ENCODE measurements around the gene PLLP. TPM values are rescaled to one million over a fixed set of nuclear protein-coding genes. Genes with fewer than 3 reads are reported as not detected.

Gene PLLP
- total RNA-seq, 4 donors from 2014 or later = 15.5 to 38.5 (median 31.5) TPM

DNA sequence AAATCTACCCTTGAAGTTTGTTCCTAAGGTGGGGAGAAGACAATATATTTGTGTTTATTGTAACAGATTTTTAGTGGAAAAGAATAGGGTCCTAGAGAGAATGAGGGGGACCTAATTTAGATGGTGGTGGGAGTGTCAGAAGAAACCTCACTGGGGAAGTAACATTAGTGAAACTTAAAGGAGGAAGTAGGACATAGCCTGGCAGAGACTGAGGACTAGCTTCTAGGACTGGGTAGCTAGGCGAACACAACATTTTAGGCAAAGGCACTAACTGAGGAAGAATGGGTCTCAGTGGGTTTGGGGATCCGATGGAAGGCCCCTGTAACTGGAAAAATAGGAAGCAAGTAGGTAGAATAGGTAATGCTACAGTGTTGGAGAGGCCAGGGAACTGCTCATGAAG, 43.6 kb downstream of the PLLP start:
- 76 to 79% methylated on average over 2 of the region's 2 CpGs for WGBS, 2 donors
- peaks cover under 1 to 12% (median 4%) of the 10 kb centered on the region in 3 donors for H3K4me1 ChIP-seq
- no peaks in the 10 kb centered on the region for H3K27me3 ChIP-seq
- H3K27ac ChIP-seq = no peak overlapping the region
- no peak overlapping the region for H3K4me3 ChIP-seq
- intact Hi-C loops (cut with DNase I) = no loop called here
- TF ChIP-seq POLR2A (IDR thresholded peaks at IDR 0.05) = no peak
- TF ChIP-seq, protein P1, sequence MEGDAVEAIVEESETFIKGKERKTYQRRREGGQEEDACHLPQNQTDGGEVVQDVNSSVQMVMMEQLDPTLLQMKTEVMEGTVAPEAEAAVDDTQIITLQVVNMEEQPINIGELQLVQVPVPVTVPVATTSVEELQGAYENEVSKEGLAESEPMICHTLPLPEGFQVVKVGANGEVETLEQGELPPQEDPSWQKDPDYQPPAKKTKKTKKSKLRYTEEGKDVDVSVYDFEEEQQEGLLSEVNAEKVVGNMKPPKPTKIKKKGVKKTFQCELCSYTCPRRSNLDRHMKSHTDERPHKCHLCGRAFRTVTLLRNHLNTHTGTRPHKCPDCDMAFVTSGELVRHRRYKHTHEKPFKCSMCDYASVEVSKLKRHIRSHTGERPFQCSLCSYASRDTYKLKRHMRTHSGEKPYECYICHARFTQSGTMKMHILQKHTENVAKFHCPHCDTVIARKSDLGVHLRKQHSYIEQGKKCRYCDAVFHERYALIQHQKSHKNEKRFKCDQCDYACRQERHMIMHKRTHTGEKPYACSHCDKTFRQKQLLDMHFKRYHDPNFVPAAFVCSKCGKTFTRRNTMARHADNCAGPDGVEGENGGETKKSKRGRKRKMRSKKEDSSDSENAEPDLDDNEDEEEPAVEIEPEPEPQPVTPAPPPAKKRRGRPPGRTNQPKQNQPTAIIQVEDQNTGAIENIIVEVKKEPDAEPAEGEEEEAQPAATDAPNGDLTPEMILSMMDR (IDR thresholded peaks at IDR 0.05) = no peak
- peaks cover 0 to 52% (median 3%) of the 10 kb centered on the region in 3 donors for H3K36me3 ChIP-seq
- no peaks in the 10 kb centered on the region for H3K9me3 ChIP-seq
- DNase-seq = no peak

DNA sequence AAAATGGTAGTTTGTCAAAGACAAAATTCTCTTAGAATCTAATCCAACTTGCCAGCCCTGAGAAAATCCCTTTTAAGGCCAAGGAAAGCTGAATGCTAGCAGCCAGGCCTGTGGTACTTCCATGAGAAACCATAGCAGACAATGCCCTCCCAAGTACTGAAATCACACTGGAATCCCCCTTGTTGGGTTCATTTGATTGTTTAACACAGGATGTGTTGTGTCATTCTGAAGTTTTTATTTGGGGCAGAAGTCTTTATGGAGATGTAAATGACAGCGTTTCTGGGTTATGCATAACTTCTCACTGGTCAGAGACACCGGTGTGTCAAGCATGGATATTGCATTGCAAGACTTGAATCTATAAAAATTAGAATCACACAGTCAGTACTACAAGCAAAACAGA, 45.4 kb downstream of the PLLP start:
- Histone ChIP-seq H3K36me3 (peaks cover 0 to 69% (median 7%) of the 10 kb centered on the region in 3 donors), H3K4me3 (no peak overlapping the region), H3K27ac (no peak overlapping the region), H3K4me1 (peaks cover 0 to 15% (median under 1%) of the 10 kb centered on the region in 3 donors), H3K27me3 (no peaks in the 10 kb centered on the region), H3K9me3 (no peaks in the 10 kb centered on the region)
- no peak for DNase-seq
- no peak for TF ChIP-seq POLR2A (IDR thresholded peaks at IDR 0.05)
- TF ChIP-seq, protein P1 (IDR thresholded peaks at IDR 0.05) = no peak
- intact Hi-C loops (cut with DNase I) = no loop called here
- WGBS, 2 donors = 65 to 69% methylated on average over 2 of the region's 2 CpGs

DNA sequence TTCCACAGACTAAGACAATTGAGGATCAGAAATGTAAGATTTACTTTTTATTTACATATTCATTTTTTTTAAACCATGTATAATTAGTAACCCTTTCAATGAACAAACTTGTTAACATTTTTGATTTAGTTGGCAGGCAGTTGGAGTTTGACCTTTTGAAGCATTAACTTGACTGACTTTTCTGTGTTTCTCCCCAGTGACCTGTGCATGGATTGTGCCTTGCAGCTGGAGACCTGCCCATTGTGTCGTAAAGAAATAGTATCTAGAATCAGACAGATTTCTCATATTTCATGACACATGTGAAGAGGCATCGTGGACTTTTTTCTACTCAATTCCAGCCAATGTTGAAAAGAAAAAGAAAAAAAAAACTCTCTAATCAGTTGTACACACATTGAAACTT, 45.8 kb downstream of the PLLP start:
- Histone ChIP-seq H3K27me3 (no peaks in the 10 kb centered on the region), H3K4me3 (no peak overlapping the region), H3K27ac (no peak overlapping the region), H3K36me3 (peaks cover 0 to 73% (median 11%) of the 10 kb centered on the region in 3 donors), H3K9me3 (no peaks in the 10 kb centered on the region), H3K4me1 (peaks cover 0 to 13% (median 0%) of the 10 kb centered on the region in 3 donors)
- no peak for TF ChIP-seq POLR2A (IDR thresholded peaks at IDR 0.05)
- TF ChIP-seq, protein P1 (IDR thresholded peaks at IDR 0.05) = no peak
- no peak for DNase-seq
- WGBS, 2 donors = 93 to 100% methylated on average over 2 of the region's 2 CpGs
- intact Hi-C loops (cut with DNase I) = no loop called here

DNA sequence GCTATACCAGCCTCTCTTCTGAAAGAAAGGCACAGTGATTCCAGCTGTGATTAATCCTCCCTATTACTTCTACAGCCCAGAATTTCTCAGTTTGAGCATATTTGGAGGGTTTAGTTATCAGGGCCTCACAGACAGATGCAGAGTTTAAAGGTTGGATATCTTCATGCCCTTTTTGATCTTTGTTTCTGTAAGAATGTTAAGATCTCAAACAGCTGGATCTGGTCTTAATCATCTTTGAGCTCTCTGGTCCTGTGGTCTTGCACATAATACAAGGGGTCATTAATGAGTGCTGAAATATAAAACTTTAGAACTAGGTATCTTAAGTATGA, 48.5 kb downstream of the PLLP start:
- Histone ChIP-seq H3K9me3 (no peaks in the 10 kb centered on the region), H3K36me3 (peaks cover 9 to 100% (median 26%) of the 10 kb centered on the region in 3 donors), H3K27me3 (no peaks in the 10 kb centered on the region), H3K4me1 (peaks cover 0 to 25% (median 0%) of the 10 kb centered on the region in 3 donors), H3K27ac (no peak overlapping the region), H3K4me3 (no peak overlapping the region)
- DNase-seq = no peak
- TF ChIP-seq, protein P1 (IDR thresholded peaks at IDR 0.05) = no peak
- no peak for TF ChIP-seq POLR2A (IDR thresholded peaks at IDR 0.05)
- intact Hi-C loops (cut with DNase I) = no loop called here

DNA sequence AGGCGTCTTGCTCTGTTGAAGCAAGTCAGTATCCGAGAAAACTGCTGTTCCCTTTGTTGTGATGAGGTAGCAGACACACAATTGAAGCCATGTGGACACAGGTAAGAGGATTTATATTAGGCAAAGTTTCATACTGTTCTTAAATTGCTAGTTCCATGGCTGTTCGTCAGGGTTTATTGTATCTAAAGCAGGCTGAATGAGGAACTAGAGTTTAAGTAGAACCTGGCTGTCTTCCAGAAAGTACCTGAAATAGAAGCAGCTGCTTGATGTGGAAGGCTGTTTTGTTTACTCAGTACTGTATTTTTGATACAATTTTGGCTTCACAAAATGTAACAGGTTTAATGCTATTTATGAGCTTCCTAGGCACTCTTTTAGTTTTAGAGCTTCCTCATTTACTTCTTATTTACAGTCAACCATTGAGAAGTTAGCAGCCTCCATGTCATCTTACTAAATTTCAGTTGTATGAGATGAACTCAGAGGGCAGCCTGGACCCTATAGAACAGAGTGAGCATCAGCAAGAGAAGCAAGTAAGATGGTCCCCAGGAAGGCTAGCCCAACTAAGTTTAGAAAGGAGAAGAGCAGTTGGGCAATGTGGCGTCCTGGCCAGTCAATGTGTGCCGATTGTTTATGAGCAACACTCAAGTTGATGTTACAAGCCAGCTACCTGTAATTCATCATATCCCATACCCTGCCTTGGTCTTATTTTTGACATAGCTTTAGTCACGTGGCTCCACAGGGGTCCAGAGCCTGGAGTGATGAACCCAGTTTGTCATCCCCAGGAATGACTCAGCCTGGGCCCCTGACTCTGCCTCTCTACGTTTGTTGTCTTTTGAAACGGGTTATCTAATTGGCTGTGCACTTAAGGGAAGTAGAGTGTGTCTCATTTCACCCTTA, 49.1 kb downstream of the PLLP start:
- Histone ChIP-seq H3K36me3 (peaks cover 9 to 100% (median 32%) of the 10 kb centered on the region in 3 donors), H3K27ac (no peak overlapping the region), H3K27me3 (no peaks in the 10 kb centered on the region), H3K4me1 (peaks cover 0 to 25% (median 0%) of the 10 kb centered on the region in 3 donors), H3K9me3 (no peaks in the 10 kb centered on the region), H3K4me3 (no peak overlapping the region)
- intact Hi-C loops (cut with DNase I) = no loop called here
- no peak for TF ChIP-seq POLR2A (IDR thresholded peaks at IDR 0.05)
- TF ChIP-seq, protein P1 (IDR thresholded peaks at IDR 0.05) = no peak
- DNase-seq = no peak
- WGBS, 2 donors = 52 to 80% methylated on average over 8 of the region's 8 CpGs

Data from esophagus squamous epithelium (tissue), 5 donors.